Neural cell (in vitro differentiated cells): ENCODE results near the gene INHBC. TPM values are rescaled to one million over a fixed set of nuclear protein-coding genes. Genes with fewer than 3 reads are reported as not detected.
"Not testable (repeated sequence)": the region's sequence is repeated elsewhere in the genome, so short reads cannot be mapped to it uniquely, and the experiment has no call there.

Experiments
- H2AFZ ChIP-seq: fragments of 200-600, 300-800 bp; sonication (generic), shearing (Covaris generic); 2 replicates; pipeline ENCODE4 v1.6.0; 2014; ENCODE audit warnings: low read depth, mild to moderate bottlenecking, antibody characterized with exemption, low read length, moderate library complexity
- H3F3A ChIP-seq: fragments of 200-600 bp; shearing (Covaris generic); 2 replicates; pipeline ENCODE4 v1.6.1; 2016; ENCODE audit warnings: mild to moderate bottlenecking, moderate library complexity, mixed read lengths, antibody characterized with exemption, low read length; ENCODE audit not compliant: insufficient read depth, poor library complexity, severe bottlenecking
- H3K27ac ChIP-seq: fragments of 200-600, 300-800 bp; sonication (generic), shearing (Covaris generic); 2 replicates; pipeline ENCODE4 v1.5.1; 2014; ENCODE audit warnings: mild to moderate bottlenecking, low read length, moderate library complexity
- H3K27me3 ChIP-seq: fragments of 300-800, 200-600 bp; sonication (generic), shearing (Covaris generic); 2 replicates; pipeline ENCODE4 v1.6.0; 2014; ENCODE audit warnings: mild to moderate bottlenecking, low read depth, low read length, moderate library complexity; ENCODE audit not compliant: insufficient read depth
- H3K36me3 ChIP-seq: fragments of 300-800, 200-600 bp; sonication (generic), shearing (Covaris generic); 2 replicates; pipeline ENCODE4 v1.5.1; 2014; ENCODE audit warnings: mild to moderate bottlenecking, antibody characterized with exemption, low read length, moderate library complexity; ENCODE audit not compliant: insufficient read depth
- H3K4me2 ChIP-seq: fragments of 300-800, 200-600 bp; sonication (generic), shearing (Covaris generic); 2 replicates; pipeline ENCODE4 v1.6.0; 2014; ENCODE audit warnings: mild to moderate bottlenecking, low read length
- H3K4me3 ChIP-seq: fragments of 300-800, 200-600 bp; sonication (generic), shearing (Covaris generic); 2 replicates; pipeline ENCODE4 v1.5.1; 2014; ENCODE audit warnings: mild to moderate bottlenecking, low read length, moderate library complexity
- H3K79me2 ChIP-seq: fragments of 200-600 bp; shearing (Covaris generic); replicated peaks from 2 replicates; pipeline ENCODE4 v1.6.0; 2014; ENCODE audit warnings: mild to moderate bottlenecking, low read length, moderate library complexity; ENCODE audit not compliant: insufficient read depth
- H3K9ac ChIP-seq: fragments of 300-800, 200-600 bp; sonication (generic), shearing (Covaris generic); 2 replicates; pipeline ENCODE4 v1.6.1; 2016; ENCODE audit warnings: mild to moderate bottlenecking, low read length, mixed read lengths
- H3K9me2 ChIP-seq: fragments of 200-600 bp; shearing (Covaris generic); 2 replicates; pipeline ENCODE4 v1.6.1; 2016; ENCODE audit warnings: mild to moderate bottlenecking, low read length, mixed read lengths; ENCODE audit not compliant: insufficient read depth
- H3K9me3 ChIP-seq: fragments of 200-600, 300-800 bp; sonication (generic), shearing (Covaris generic); 2 replicates; pipeline ENCODE4 v1.6.1; 2016; ENCODE audit warnings: mild to moderate bottlenecking, mixed run types, low read length, moderate library complexity, mixed read lengths
- H4K20me1 ChIP-seq: fragments of 200-600 bp; shearing (Covaris generic); 2 replicates; pipeline ENCODE4 v1.6.1; 2016; ENCODE audit warnings: mild to moderate bottlenecking, mixed run types; ENCODE audit not compliant: insufficient read depth
- CTCF ChIP-seq: fragments of 450-650 bp; IDR thresholded peaks from 2 replicates; pipeline ENCODE4 v1.5.1; 2014; ENCODE audit warnings: antibody characterized with exemption, mild to moderate bottlenecking, moderate library complexity; ENCODE audit not compliant: poor library complexity, severe bottlenecking
- EP300 ChIP-seq: fragments of 450-650 bp; conservative IDR thresholded peaks from 2 replicates; pipeline ENCODE4 v1.6.1; 2014; ENCODE audit warnings: antibody characterized with exemption, mild to moderate bottlenecking, moderate library complexity; ENCODE audit not compliant: poor library complexity, severe bottlenecking
- EZH2 ChIP-seq: fragments of 200-600, 300-800 bp; shearing (Covaris generic), sonication (generic); IDR thresholded peaks from 2 replicates; pipeline ENCODE4 v1.6.1; 2014; ENCODE audit warnings: antibody characterized with exemption, low read length, borderline replicate concordance, mild to moderate bottlenecking; ENCODE audit not compliant: insufficient read depth, poor library complexity, severe bottlenecking
- MXI1 ChIP-seq: fragments of 450-650 bp; conservative IDR thresholded peaks from 2 replicates; pipeline ENCODE4 v1.6.1; 2014; ENCODE audit warnings: antibody characterized with exemption, mild to moderate bottlenecking; ENCODE audit not compliant: poor library complexity, severe bottlenecking
- POLR2AphosphoS5 ChIP-seq: IDR thresholded peaks from 2 replicates; pipeline ENCODE4 v1.6.1; 2012
- RAD21 ChIP-seq: fragments of 450-650 bp; conservative IDR thresholded peaks from 2 replicates; pipeline ENCODE4 v1.6.1; 2014; ENCODE audit warnings: antibody characterized with exemption, mild to moderate bottlenecking, moderate library complexity
- SMC3 ChIP-seq: fragments of 450-650 bp; conservative IDR thresholded peaks from 2 replicates; pipeline ENCODE4 v1.6.1; 2014; ENCODE audit warnings: antibody characterized with exemption, mild to moderate bottlenecking, moderate library complexity; ENCODE audit not compliant: poor library complexity
- TAF1 ChIP-seq: IDR thresholded peaks from 2 replicates; pipeline ENCODE4 v1.6.1; 2012; ENCODE audit warnings: low read depth
- polyA plus RNA-seq: library from polyadenylated mRNA; depleted of rRNA; stranded (reverse); fragments of >200 nt; gene quantifications from 2 replicates; pipeline ENCODE4 v1.2.3, GENCODE V29; 2014
- TF ChIP-seq, protein P1 (sequence below): IDR thresholded peaks from 2 replicates; pipeline ENCODE4 v1.6.1; 2012; ENCODE audit warnings: borderline replicate concordance

The INHBC gene
- polyA plus RNA-seq, 1 donor from 2014 or later, result not detected

GRCh38 chr12:57395121-57395520 is 39.5 kb upstream of the INHBC start:
- Histone ChIP-seq H3K79me2 (no peaks in the 10 kb centered on the region), H2AFZ (no peak overlapping the region), H4K20me1 (no peaks in the 10 kb centered on the region), H3K9ac (no peak overlapping the region), H3F3A (no peaks in the 10 kb centered on the region), H3K9me3 (no peaks in the 10 kb centered on the region), H3K4me2 (no peak overlapping the region), H3K27ac (no peak overlapping the region), H3K27me3 (no peaks in the 10 kb centered on the region), H3K4me3 (no peak overlapping the region), H3K9me2 (no peaks in the 10 kb centered on the region), H3K36me3 (no peaks in the 10 kb centered on the region)
- TF ChIP-seq EP300, result no peak
- TF ChIP-seq TAF1, result no peak
- no peak for TF ChIP-seq MXI1
- no peak for TF ChIP-seq POLR2AphosphoS5
- TF ChIP-seq EZH2, result no peak
- no peak for TF ChIP-seq CTCF
- TF ChIP-seq, protein P1, sequence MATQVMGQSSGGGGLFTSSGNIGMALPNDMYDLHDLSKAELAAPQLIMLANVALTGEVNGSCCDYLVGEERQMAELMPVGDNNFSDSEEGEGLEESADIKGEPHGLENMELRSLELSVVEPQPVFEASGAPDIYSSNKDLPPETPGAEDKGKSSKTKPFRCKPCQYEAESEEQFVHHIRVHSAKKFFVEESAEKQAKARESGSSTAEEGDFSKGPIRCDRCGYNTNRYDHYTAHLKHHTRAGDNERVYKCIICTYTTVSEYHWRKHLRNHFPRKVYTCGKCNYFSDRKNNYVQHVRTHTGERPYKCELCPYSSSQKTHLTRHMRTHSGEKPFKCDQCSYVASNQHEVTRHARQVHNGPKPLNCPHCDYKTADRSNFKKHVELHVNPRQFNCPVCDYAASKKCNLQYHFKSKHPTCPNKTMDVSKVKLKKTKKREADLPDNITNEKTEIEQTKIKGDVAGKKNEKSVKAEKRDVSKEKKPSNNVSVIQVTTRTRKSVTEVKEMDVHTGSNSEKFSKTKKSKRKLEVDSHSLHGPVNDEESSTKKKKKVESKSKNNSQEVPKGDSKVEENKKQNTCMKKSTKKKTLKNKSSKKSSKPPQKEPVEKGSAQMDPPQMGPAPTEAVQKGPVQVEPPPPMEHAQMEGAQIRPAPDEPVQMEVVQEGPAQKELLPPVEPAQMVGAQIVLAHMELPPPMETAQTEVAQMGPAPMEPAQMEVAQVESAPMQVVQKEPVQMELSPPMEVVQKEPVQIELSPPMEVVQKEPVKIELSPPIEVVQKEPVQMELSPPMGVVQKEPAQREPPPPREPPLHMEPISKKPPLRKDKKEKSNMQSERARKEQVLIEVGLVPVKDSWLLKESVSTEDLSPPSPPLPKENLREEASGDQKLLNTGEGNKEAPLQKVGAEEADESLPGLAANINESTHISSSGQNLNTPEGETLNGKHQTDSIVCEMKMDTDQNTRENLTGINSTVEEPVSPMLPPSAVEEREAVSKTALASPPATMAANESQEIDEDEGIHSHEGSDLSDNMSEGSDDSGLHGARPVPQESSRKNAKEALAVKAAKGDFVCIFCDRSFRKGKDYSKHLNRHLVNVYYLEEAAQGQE, result no peak
- TF ChIP-seq SMC3, result no peak
- TF ChIP-seq RAD21, result no peak

DNA sequence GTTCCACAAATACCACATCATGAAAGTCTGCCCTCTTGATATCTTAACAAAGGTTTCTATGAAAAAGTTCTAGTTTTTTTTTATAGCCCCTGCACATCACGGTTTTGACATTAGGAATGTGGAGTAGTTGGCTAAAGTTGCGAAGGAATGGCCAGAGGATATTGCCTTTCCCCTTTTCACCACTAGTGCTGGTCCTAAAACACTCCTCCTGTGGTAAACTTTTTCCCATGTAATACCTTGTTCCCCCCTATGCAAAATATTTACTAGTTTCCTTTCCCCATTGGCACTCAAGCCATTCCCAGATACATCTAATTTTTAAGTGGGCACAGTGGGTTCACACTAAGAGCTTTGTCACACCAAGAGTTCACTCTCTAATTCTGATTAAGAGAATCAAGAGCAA is 37.1 kb upstream of the INHBC start:
- TF ChIP-seq TAF1, result no peak
- no peak for TF ChIP-seq EZH2
- no peak for TF ChIP-seq EP300
- no peak for TF ChIP-seq MXI1
- no peak for TF ChIP-seq POLR2AphosphoS5
- TF ChIP-seq CTCF, result no peak
- no peak for TF ChIP-seq SMC3
- no peak for TF ChIP-seq RAD21
- TF ChIP-seq, protein P1, result no peak
- H3K79me2 ChIP-seq, result no peaks in the 10 kb centered on the region
- no peaks in the 10 kb centered on the region for H3F3A ChIP-seq
- H3K27ac ChIP-seq, result no peak overlapping the region
- no peaks in the 10 kb centered on the region for H4K20me1 ChIP-seq
- H3K9me3 ChIP-seq, result no peaks in the 10 kb centered on the region
- no peak overlapping the region for H3K9ac ChIP-seq
- H3K9me2 ChIP-seq, result no peaks in the 10 kb centered on the region
- H3K27me3 ChIP-seq, result no peaks in the 10 kb centered on the region
- H2AFZ ChIP-seq, result no peak overlapping the region
- no peak overlapping the region for H3K4me2 ChIP-seq
- H3K4me3 ChIP-seq, result no peak overlapping the region
- no peaks in the 10 kb centered on the region for H3K36me3 ChIP-seq

- not testable (repeated sequence) for H3K4me3 ChIP-seq, H3K9me2 ChIP-seq, H3K4me2 ChIP-seq, H2AFZ ChIP-seq, H3K79me2 ChIP-seq, H4K20me1 ChIP-seq, H3K9me3 ChIP-seq, H3K27me3 ChIP-seq, H3K36me3 ChIP-seq, H3K27ac ChIP-seq, H3K9ac ChIP-seq, H3F3A ChIP-seq
These were observed 34.7 kb upstream of the INHBC start for GRCh38 chr12:57399718-57400463.
